Natural killer cell (primary cell): Measurements from ENCODE around the gene SPOCK1. TPM values are rescaled to one million over a fixed set of nuclear protein-coding genes. Genes with fewer than 3 reads are reported as not detected.

Experiments
- ATAC-seq, 3 donors: fragments of 150-1000 bp in 2 of 3; fragments of 200-7000 bp in 1 of 3; cut with Tn5 transposase; 1 replicate in 1 of 3; 2 replicates in 2 of 3; pipeline ENCODE4 v1.10.0; 2021; ENCODE audit warnings: mild to moderate bottlenecking in 2 of 3, moderate library complexity in 2 of 3
- DNase-seq, 2 donors: peaks; one replicate each; pipeline versions ENCODE4 v3.0.0 to v3.0.0-alpha.2; 2013 to 2021; ENCODE audit warnings: mixed read lengths in 1 of 2
- H3K27ac ChIP-seq: one replicate; pipeline ENCODE4 v1.5.1; 2013; ENCODE audit warnings: mild to moderate bottlenecking, low read length
- H3K27me3 ChIP-seq: one replicate; pipeline ENCODE4 v1.6.1; 2013; ENCODE audit warnings: low read length; ENCODE audit not compliant: control insufficient read depth, insufficient read depth
- H3K36me3 ChIP-seq: one replicate; pipeline ENCODE4 v1.6.1; 2013; ENCODE audit warnings: low read length; ENCODE audit not compliant: control insufficient read depth, insufficient read depth
- H3K4me1 ChIP-seq: one replicate; pipeline ENCODE4 v1.6.1; 2013; ENCODE audit warnings: low read length; ENCODE audit not compliant: control insufficient read depth, insufficient read depth
- H3K4me3 ChIP-seq: one replicate; pipeline ENCODE4 v1.5.1; 2013; ENCODE audit warnings: low read length
- H3K9me3 ChIP-seq: one replicate; pipeline ENCODE4 v1.6.1; 2013; ENCODE audit warnings: low read length; ENCODE audit not compliant: control insufficient read depth, insufficient read depth
- H3K27ac Mint-ChIP-seq, 2 donors: one replicate each; pipeline ENCODE4 v1.8.0; 2022; ENCODE audit warnings: mild to moderate bottlenecking in 2 of 2, mixed read lengths in 2 of 2, moderate library complexity in 1 of 2
- H3K27me3 Mint-ChIP-seq, 2 donors: one replicate each; pipeline ENCODE4 v1.8.0; 2022; ENCODE audit warnings: low read depth in 2 of 2, mixed read lengths in 2 of 2
- H3K36me3 Mint-ChIP-seq: one replicate; pipeline ENCODE4 v1.8.0; 2022; ENCODE audit warnings: mixed read lengths
- H3K4me1 Mint-ChIP-seq, 2 donors: one replicate each; pipeline ENCODE4 v1.8.0; 2022; ENCODE audit warnings: mixed read lengths in 2 of 2
- H3K4me3 Mint-ChIP-seq: one replicate; pipeline ENCODE4 v1.8.0; 2022; ENCODE audit warnings: mild to moderate bottlenecking, moderate library complexity, mixed read lengths
- H3K9me3 Mint-ChIP-seq, 2 donors: one replicate each; pipeline ENCODE4 v1.8.0; 2022; ENCODE audit warnings: mixed read lengths in 2 of 2
- WGBS: methylation state at CpG from one replicate; pipeline ENCODE4 v1.1.7; 2013; ENCODE audit warnings: missing lambda C conversion rate; ENCODE audit not compliant: insufficient coverage; 5-methylcytosine and 5-hydroxymethylcytosine counted together
- intact Hi-C: fragments of 100-400 bp; cut with micrococcal nuclease; formaldehyde crosslinking; loops from one replicate; pipeline ENCODE4 v1.14.2; 2022
- total RNA-seq, 4 donors: library from RNA; stranded (reverse); fragments of 120-200 nt in 1 of 4; gene quantifications; one replicate each; pipeline versions ENCODE4 v1.2.3 to v1.2.4, GENCODE V29; 2013 to 2022
- TF ChIP-seq, protein P1 (sequence below): fragments of 200-600 bp; IDR thresholded peaks from one replicate; pipeline ENCODE4 v1.8.0; 2022; ENCODE audit warnings: antibody characterized with exemption

SPOCK1 gene
- total RNA-seq, 3 donors from 2014 or later (not counting 1 experiment from before 2014, with no cell fraction given): 0.09 to 1.6 (median 0.61) TPM

DNA sequence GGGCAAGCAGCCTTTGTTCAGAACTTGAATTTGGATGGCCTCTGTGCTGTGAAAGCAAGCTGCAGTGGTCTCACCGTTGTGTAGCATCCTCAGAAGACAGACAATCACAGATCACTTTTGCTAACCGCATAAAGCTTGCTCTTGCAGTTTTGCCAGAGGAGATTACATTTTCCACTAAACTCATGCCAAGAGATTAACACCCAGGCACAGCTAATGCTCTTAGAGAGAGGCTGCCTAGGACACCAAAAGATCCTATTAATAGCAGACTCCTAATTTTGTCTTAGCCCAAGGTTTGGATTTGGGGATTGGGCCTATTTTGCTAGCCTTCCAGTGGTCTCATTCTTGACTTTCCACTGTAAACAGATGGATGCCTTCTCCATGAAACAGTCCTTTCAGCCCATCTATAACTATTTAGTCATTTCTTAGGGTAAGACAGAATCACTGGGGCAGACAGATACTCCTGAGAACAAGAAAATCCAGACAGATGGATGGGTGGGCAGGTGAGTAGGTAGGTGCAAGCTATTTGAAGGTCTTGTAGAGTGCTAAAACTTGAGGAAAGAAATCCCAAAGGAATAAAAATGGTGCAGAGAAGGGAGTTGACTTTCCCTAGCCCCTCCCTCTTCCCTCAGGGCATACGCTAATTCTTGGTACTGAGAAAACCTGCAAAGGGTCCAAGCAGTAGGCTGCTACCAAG lies 506.2 kb downstream of the SPOCK1 start:
- no peak for DNase-seq
- H3K4me1 Mint-ChIP-seq: no peaks in the 10 kb centered on the region
- H3K27ac Mint-ChIP-seq: no peak overlapping the region
- H3K36me3 ChIP-seq: no peaks in the 10 kb centered on the region
- no peaks in the 10 kb centered on the region for H3K27me3 ChIP-seq
- no peak for ATAC-seq
- no peaks in the 10 kb centered on the region for H3K27me3 Mint-ChIP-seq
- WGBS: 84% methylated on average over 2 of the region's 3 CpGs
- H3K9me3 Mint-ChIP-seq: peaks cover 4 to 5% of the 10 kb centered on the region in 2 donors
- TF ChIP-seq, protein P1, sequence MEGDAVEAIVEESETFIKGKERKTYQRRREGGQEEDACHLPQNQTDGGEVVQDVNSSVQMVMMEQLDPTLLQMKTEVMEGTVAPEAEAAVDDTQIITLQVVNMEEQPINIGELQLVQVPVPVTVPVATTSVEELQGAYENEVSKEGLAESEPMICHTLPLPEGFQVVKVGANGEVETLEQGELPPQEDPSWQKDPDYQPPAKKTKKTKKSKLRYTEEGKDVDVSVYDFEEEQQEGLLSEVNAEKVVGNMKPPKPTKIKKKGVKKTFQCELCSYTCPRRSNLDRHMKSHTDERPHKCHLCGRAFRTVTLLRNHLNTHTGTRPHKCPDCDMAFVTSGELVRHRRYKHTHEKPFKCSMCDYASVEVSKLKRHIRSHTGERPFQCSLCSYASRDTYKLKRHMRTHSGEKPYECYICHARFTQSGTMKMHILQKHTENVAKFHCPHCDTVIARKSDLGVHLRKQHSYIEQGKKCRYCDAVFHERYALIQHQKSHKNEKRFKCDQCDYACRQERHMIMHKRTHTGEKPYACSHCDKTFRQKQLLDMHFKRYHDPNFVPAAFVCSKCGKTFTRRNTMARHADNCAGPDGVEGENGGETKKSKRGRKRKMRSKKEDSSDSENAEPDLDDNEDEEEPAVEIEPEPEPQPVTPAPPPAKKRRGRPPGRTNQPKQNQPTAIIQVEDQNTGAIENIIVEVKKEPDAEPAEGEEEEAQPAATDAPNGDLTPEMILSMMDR: no peak
- no peaks in the 10 kb centered on the region for H3K36me3 Mint-ChIP-seq
- H3K4me3 ChIP-seq: no peak overlapping the region
- H3K9me3 ChIP-seq: peaks cover 4% of the 10 kb centered on the region
- no peak overlapping the region for H3K4me3 Mint-ChIP-seq
- intact Hi-C loops: no loop called here
- H3K4me1 ChIP-seq: no peaks in the 10 kb centered on the region
- H3K27ac ChIP-seq: no peak overlapping the region

DNA sequence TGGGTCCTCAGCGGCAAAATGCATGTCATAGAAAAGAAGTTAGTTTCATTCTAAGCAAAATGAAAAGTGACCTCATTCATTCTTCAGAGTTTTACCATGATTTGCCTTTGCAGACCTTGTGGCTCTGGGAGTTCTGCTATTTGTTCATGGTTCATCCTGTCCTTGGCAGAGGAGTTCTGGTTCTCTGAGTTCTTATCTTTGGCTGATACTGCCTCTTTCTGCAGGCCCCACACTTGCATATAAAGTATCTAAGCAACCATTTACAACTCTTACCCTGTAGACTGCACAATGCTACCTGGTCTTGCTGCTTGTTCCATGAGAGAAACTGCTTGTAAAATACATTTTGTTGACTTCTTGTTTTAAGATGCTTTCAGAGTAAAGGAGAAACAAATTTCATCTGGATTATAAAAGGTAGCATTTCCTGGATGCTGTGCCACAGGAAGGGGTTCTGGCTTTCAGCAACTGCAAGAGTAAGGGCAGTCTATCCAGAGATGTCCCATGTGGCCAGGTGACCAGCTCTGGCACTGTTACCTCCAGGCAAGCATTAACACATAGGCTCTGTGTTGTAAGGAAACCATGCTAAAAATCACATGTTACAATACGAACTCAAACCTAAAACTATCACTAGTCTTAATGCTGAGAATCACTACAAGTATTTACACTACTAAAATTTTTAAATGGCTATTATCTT lies 513.2 kb downstream of the SPOCK1 start:
- no peak overlapping the region for H3K4me3 Mint-ChIP-seq
- Histone ChIP-seq H3K4me1 (no peaks in the 10 kb centered on the region), H3K27ac (no peak overlapping the region), H3K27me3 (no peaks in the 10 kb centered on the region), H3K4me3 (no peak overlapping the region), H3K9me3 (no peaks in the 10 kb centered on the region), H3K36me3 (no peaks in the 10 kb centered on the region)
- no peak for DNase-seq
- no peak overlapping the region for H3K27ac Mint-ChIP-seq
- no peaks in the 10 kb centered on the region for H3K27me3 Mint-ChIP-seq
- peaks cover 0 to 2% of the 10 kb centered on the region in 2 donors for H3K9me3 Mint-ChIP-seq
- TF ChIP-seq, protein P1: no peak
- ATAC-seq: no peak
- intact Hi-C loops: no loop called here
- 100% methylated on average over 1 of the region's 2 CpGs for WGBS
- H3K4me1 Mint-ChIP-seq: no peaks in the 10 kb centered on the region
- H3K36me3 Mint-ChIP-seq: no peaks in the 10 kb centered on the region

DNA sequence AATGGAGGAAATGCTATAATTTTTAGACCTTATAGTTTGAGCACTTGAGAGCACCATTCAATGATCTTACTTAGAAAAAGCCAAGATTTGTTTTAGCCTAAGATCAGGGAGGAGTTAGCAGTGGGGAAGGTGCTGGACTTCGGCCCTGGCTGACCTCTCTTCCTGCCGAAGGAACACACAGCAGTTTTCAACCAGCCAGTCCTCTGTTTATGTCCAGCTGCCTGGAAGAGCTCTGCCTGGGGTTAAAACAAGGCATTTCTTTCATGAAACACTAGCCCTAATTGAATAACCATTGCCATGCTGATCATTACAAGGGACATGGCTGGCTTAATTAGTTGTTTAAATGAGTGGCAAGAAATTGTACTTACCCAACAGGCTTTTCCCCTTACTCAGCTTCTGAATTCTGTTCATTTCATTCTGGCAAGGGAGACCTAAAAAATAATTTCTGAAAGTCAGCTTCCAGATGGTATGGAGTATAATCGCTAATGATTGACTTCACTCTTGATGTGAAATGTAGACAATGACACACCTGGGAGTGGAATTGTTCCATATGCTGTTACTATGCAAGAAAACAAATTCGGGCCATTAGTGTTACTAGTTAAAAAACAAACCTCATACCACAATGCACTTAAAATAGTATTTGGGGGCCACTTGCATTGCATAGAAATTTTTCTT lies 514.2 kb downstream of the SPOCK1 start:
- WGBS: 91% methylated on average over 3 of the region's 4 CpGs
- intact Hi-C loops: no loop called here
- H3K27ac Mint-ChIP-seq: no peak overlapping the region

More for the DNA sequence above, 514.2 kb downstream of the SPOCK1 start:
- Histone ChIP-seq H3K9me3 (no peaks in the 10 kb centered on the region), H3K36me3 (no peaks in the 10 kb centered on the region), H3K27me3 (no peaks in the 10 kb centered on the region), H3K4me3 (no peak overlapping the region), H3K4me1 (no peaks in the 10 kb centered on the region), H3K27ac (no peak overlapping the region)
- H3K36me3 Mint-ChIP-seq: no peaks in the 10 kb centered on the region
- no peaks in the 10 kb centered on the region for H3K4me1 Mint-ChIP-seq
- TF ChIP-seq, protein P1: no peak
- H3K27me3 Mint-ChIP-seq: no peaks in the 10 kb centered on the region
- H3K4me3 Mint-ChIP-seq: no peak overlapping the region
- ATAC-seq: no peak
- no peak for DNase-seq
- H3K9me3 Mint-ChIP-seq: peaks cover 2 to 4% of the 10 kb centered on the region in 2 donors
